HepG2 (cell line): ENCODE data around the gene NDUFS2. TPM values are rescaled to one million over a fixed set of nuclear protein-coding genes. Genes with fewer than 3 reads are reported as not detected.

Experiments used
- DR1 ChIP-seq: sonication (generic); formaldehyde crosslinking; IDR thresholded peaks from 2 replicates; pipeline ENCODE4 v1.8.0; 2021; ENCODE audit warnings: mild to moderate bottlenecking, missing genetic modification reagents, inconsistent platforms
- FOXA3 ChIP-seq: IDR thresholded peaks from 2 replicates; pipeline ENCODE4 v1.6.1; 2016; ENCODE audit warnings: missing genetic modification reagents, missing compliant biosample characterization
- FOXC1 ChIP-seq: sonication (generic); formaldehyde crosslinking; IDR thresholded peaks from 2 replicates; pipeline ENCODE4 v1.8.0; 2022; ENCODE audit warnings: mild to moderate bottlenecking, missing genetic modification reagents, borderline replicate concordance
- HDAC2 ChIP-seq: sonication (generic); formaldehyde crosslinking; IDR thresholded peaks from 2 replicates; pipeline ENCODE4 v1.4.0; 2020; ENCODE audit warnings: missing genetic modification reagents
- HES4 ChIP-seq: sonication (generic); formaldehyde crosslinking; IDR thresholded peaks from 2 replicates; pipeline ENCODE4 v1.9.0; 2021; ENCODE audit warnings: mild to moderate bottlenecking, missing genetic modification reagents, borderline replicate concordance
- HMG20B ChIP-seq: conservative IDR thresholded peaks from 2 replicates; pipeline ENCODE4 v1.6.1; 2016; ENCODE audit warnings: missing genetic modification reagents, missing compliant biosample characterization
- HNRNPH1 ChIP-seq: fragments of 200-400 bp; formaldehyde crosslinking; optimal IDR thresholded peaks from 2 replicates; pipeline ENCODE3; 2017; ENCODE audit warnings: mild to moderate bottlenecking, low read depth, low read length
- HOXD1 ChIP-seq: sonication (generic); formaldehyde crosslinking; IDR thresholded peaks from 2 replicates; pipeline ENCODE4 v1.5.0; 2020; ENCODE audit warnings: missing genetic modification reagents
- MBNL3 ChIP-seq: fragments of 250-450 bp; sonication (Bioruptor Pico); conservative IDR thresholded peaks from 2 replicates; pipeline ENCODE4 v1.8.0; 2022; ENCODE audit warnings: mild to moderate bottlenecking, inconsistent platforms
- NKX3-1 ChIP-seq: sonication (generic); formaldehyde crosslinking; IDR thresholded peaks from 2 replicates; pipeline ENCODE4 v1.5.0; 2020; ENCODE audit warnings: missing genetic modification reagents
- SP2 ChIP-seq: sonication (generic); formaldehyde crosslinking; IDR thresholded peaks from 2 replicates; pipeline ENCODE4 v1.5.1; 2020; ENCODE audit warnings: mild to moderate bottlenecking, missing genetic modification reagents
- ZNF225 ChIP-seq: sonication (generic); formaldehyde crosslinking; IDR thresholded peaks from 2 replicates; pipeline ENCODE4 v1.4.0; 2020; ENCODE audit warnings: mild to moderate bottlenecking, missing genetic modification reagents
- polyA plus RNA-seq, 8 experiments: library from polyadenylated mRNA; depleted of rRNA in 3 of 8; stranded (reverse) in 7 of 8; unstranded in 1 of 8; fragments of >200 nt; fragmentation: Illumina TruSeq in 4 of 8; extraction: Trizol in 4 of 8; gene quantifications; 2 replicates each; pipeline versions ENCODE4 v1.2.1 to v1.2.3, GENCODE V29; 2011 to 2016; ENCODE audit warnings: low read depth in 4 of 8, missing spikeins in 1 of 8, mixed read lengths in 1 of 8; ENCODE audit not compliant: insufficient read depth in 1 of 8
- total RNA-seq, 5 experiments: library from RNA; depleted of rRNA; stranded (reverse); fragments of >200 nt; fragmentation: Illumina TruSeq; extraction: Trizol; gene quantifications; 2 replicates each; pipeline ENCODE4 v1.2.3, GENCODE V29; 2016; ENCODE audit warnings: low read depth in 1 of 5
- TF ChIP-seq, protein P1 (sequence below): sonication (generic); formaldehyde crosslinking; IDR thresholded peaks from 2 replicates; pipeline ENCODE4 v1.4.0; 2020; ENCODE audit warnings: mild to moderate bottlenecking, missing genetic modification reagents
- TF ChIP-seq, protein P2 (sequence below): sonication (generic); formaldehyde crosslinking; IDR thresholded peaks from 2 replicates; pipeline ENCODE4 v1.4.0; 2020; ENCODE audit warnings: low read depth, mild to moderate bottlenecking, missing genetic modification reagents
- TF ChIP-seq, protein P3 (sequence below): sonication (generic); formaldehyde crosslinking; IDR thresholded peaks from 2 replicates; pipeline ENCODE4 v1.4.0; 2020; ENCODE audit warnings: missing genetic modification reagents

The NDUFS2 gene
- total and polyA plus RNA-seq, 2 of the 13 experiments (the other 11 are each of a cell fraction or from before 2014, with no cell fraction given) = 89.9 to 118 TPM

DNA sequence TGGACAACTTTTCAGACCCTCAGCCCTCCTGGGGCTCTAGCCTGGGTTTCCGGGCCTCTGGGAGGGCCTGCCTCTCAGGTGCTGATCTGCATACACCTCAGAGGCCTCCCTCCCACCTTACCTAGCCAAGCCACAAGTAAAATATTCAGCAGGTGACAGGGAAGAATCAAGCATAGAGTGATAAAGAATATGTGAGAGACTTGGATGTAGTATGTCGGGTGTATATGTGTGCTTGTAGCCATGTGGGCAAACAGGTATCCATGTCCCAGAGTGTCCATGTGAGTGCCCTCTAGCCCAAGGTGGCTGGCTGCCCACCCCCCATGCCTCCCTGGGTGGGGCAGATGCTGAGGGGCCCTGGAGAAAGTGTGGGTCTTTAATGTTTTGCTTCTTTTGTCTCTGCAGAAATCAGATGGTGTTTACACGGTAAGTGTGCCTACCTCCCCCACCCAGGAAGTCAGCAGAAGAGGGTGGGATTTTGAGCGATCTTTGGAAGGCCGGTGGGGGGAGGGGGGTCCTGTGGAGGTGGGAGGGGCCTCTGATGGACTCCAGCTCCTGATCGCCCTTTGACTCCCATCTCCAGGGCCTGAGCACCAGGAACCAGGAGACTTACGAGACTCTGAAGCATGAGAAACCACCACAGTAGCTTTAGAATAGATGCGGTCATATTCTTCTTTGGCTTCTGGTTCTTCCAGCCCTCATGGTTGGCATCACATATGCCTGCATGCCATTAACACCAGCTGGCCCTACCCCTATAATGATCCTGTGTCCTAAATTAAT, 16.3 kb downstream of the NDUFS2 start (continued):
- TF ChIP-seq, protein P1, sequence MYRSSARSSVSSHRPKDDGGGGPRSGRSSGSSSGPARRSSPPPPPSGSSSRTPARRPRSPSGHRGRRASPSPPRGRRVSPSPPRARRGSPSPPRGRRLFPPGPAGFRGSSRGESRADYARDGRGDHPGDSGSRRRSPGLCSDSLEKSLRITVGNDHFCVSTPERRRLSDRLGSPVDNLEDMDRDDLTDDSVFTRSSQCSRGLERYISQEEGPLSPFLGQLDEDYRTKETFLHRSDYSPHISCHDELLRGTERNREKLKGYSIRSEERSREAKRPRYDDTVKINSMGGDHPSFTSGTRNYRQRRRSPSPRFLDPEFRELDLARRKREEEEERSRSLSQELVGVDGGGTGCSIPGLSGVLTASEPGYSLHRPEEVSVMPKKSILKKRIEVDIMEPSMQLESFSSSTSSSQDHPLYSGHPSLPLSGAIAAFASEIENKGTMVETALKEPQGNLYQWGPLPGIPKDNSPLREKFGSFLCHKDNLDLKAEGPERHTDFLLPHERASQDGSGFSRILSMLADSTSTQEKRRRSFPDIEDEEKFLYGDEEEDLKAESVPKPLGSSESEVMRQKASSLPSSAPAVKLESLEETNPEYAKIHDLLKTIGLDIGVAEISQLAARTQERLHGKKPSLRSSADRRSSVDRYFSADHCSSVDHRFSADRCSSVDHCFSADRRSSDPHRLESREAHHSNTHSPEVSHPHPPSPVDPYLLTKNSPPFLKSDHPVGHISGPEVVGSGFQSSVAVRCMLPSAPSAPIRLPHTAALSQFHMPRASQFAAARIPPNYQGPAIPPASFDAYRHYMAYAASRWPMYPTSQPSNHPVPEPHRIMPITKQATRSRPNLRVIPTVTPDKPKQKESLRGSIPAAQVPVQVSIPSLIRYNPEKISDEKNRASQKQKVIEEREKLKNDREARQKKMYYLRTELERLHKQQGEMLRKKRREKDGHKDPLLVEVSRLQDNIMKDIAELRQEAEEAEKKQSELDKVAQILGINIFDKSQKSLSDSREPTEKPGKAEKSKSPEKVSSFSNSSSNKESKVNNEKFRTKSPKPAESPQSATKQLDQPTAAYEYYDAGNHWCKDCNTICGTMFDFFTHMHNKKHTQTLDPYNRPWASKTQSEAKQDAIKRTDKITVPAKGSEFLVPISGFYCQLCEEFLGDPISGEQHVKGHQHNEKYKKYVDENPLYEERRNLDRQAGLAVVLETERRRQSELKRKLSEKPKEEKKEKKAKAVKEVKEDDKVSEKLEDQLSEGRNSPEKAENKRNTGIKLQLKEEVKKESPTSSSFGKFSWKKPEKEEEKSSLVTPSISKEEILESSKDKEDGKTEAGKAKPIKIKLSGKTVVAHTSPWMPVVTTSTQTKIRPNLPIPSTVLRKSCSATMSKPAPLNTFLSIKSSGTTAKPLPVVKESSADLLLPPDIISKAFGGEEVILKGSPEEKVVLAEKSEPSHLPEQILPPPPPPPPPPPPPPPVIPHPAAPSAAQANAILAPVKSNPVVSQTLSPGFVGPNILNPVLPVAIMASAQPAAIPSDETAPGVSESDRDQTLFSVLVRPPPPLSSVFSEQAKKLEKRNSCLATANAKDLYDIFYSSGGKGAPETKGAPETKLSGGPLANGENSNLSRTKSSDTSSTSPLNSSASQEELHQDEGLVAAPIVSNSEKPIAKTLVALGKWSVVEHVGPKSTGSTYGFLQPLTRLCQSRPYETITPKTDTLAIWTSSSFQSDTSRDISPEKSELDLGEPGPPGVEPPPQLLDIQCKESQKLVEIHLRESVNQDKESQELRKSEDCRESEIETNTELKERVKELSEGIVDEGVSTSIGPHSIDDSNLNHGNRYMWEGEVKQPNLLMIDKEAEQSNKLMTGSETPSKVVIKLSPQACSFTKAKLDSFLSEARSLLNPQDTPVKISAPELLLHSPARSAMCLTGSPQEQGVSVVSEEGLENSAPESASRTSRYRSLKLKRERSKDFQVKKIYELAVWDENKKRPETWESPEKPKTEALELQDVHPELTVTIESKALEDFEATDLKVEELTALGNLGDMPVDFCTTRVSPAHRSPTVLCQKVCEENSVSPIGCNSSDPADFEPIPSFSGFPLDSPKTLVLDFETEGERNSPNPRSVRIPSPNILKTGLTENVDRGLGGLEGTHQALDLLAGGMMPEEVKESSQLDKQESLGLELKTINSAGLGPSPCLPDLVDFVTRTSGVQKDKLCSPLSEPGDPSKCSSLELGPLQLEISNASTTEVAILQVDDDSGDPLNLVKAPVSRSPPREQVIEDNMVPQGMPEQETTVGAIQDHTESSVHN (CRISPR knock-in tag) = no peak
- TF ChIP-seq HOXD1 (CRISPR knock-in tag) = no peak
- 0 out of 2 replicates have a peak, but pooled peaks have one; percentile 12 for TF ChIP-seq NKX3-1 (CRISPR knock-in tag)
- no peak for TF ChIP-seq MBNL3 (CRISPR knock-in tag)
- TF ChIP-seq HNRNPH1 = peak; percentile 88
- peak; percentile 81 for TF ChIP-seq HMG20B (CRISPR knock-in tag)
- TF ChIP-seq SP2 = no peak
- TF ChIP-seq ZNF225 (CRISPR knock-in tag) = no peak; the same call in 1 of the 2 replicates
- TF ChIP-seq HES4 (CRISPR knock-in tag) = no peak
- TF ChIP-seq FOXA3 (CRISPR knock-in tag) = peak; percentile 88
- TF ChIP-seq, protein P2, sequence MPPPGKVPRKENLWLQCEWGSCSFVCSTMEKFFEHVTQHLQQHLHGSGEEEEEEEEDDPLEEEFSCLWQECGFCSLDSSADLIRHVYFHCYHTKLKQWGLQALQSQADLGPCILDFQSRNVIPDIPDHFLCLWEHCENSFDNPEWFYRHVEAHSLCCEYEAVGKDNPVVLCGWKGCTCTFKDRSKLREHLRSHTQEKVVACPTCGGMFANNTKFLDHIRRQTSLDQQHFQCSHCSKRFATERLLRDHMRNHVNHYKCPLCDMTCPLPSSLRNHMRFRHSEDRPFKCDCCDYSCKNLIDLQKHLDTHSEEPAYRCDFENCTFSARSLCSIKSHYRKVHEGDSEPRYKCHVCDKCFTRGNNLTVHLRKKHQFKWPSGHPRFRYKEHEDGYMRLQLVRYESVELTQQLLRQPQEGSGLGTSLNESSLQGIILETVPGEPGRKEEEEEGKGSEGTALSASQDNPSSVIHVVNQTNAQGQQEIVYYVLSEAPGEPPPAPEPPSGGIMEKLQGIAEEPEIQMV (CRISPR knock-in tag) = peak; percentile 66
- TF ChIP-seq, protein P3, sequence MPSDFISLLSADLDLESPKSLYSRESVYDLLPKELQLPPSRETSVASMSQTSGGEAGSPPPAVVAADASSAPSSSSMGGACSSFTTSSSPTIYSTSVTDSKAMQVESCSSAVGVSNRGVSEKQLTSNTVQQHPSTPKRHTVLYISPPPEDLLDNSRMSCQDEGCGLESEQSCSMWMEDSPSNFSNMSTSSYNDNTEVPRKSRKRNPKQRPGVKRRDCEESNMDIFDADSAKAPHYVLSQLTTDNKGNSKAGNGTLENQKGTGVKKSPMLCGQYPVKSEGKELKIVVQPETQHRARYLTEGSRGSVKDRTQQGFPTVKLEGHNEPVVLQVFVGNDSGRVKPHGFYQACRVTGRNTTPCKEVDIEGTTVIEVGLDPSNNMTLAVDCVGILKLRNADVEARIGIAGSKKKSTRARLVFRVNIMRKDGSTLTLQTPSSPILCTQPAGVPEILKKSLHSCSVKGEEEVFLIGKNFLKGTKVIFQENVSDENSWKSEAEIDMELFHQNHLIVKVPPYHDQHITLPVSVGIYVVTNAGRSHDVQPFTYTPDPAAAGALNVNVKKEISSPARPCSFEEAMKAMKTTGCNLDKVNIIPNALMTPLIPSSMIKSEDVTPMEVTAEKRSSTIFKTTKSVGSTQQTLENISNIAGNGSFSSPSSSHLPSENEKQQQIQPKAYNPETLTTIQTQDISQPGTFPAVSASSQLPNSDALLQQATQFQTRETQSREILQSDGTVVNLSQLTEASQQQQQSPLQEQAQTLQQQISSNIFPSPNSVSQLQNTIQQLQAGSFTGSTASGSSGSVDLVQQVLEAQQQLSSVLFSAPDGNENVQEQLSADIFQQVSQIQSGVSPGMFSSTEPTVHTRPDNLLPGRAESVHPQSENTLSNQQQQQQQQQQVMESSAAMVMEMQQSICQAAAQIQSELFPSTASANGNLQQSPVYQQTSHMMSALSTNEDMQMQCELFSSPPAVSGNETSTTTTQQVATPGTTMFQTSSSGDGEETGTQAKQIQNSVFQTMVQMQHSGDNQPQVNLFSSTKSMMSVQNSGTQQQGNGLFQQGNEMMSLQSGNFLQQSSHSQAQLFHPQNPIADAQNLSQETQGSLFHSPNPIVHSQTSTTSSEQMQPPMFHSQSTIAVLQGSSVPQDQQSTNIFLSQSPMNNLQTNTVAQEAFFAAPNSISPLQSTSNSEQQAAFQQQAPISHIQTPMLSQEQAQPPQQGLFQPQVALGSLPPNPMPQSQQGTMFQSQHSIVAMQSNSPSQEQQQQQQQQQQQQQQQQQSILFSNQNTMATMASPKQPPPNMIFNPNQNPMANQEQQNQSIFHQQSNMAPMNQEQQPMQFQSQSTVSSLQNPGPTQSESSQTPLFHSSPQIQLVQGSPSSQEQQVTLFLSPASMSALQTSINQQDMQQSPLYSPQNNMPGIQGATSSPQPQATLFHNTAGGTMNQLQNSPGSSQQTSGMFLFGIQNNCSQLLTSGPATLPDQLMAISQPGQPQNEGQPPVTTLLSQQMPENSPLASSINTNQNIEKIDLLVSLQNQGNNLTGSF (CRISPR knock-in tag) = no peak
- TF ChIP-seq HDAC2 (CRISPR knock-in tag) = peak; percentile 85; the same call in 1 of the 2 replicates
- no peak for TF ChIP-seq FOXC1 (CRISPR knock-in tag)
- no peak for TF ChIP-seq DR1
